K562 treated with DMSO at 1 percent for 24 hours (cell line): ENCODE results near the gene UBXN6. TPM values are rescaled to one million over a fixed set of nuclear protein-coding genes. Genes with fewer than 3 reads are reported as not detected.

Experiments used
- total RNA-seq: library from RNA; unstranded; fragments of 300-600 nt; gene quantifications from 2 replicates; pipeline ENCODE4 v1.2.3, GENCODE V29; 2022; ENCODE audit warnings: low read depth; ENCODE audit not compliant: insufficient read depth

Gene UBXN6
- 154 and 174 TPM in 2 replicates for total RNA-seq

GRCh38 chr19:4457654-4458395 lies at the start of gene UBXN6:
UBXN6 (minus strand) TSS chr19:4457794; CDS start chr19:4457697, 97 bp downstream.

GRCh38 chr19:4472174-4472974 lies 14.8 kb upstream of the UBXN6 start, which contains the start of gene HDGFL2:
HDGFL2 (plus strand) TSS chr19:4472297; CDS start chr19:4472351, 54 bp downstream.

GRCh38 chr19:4402171-4403004 lies 55.2 kb downstream of the UBXN6 start, which contains the start of gene CHAF1A:
CHAF1A (plus strand) TSS chr19:4402640; CDS start chr19:4402763, 123 bp downstream.

GRCh38 chr19:4400135-4400936 lies 57.3 kb downstream of the UBXN6 start, which contains the start of gene SH3GL1:
SH3GL1 (minus strand) TSS chr19:4400547; CDS start chr19:4400368, 179 bp downstream.

Other genes with a start within 250 kb of the UBXN6 start
- 5.8 and 9.7 TPM in 2 replicates for gene EBI3, start 228.3 kb downstream of the UBXN6 start, total RNA-seq
- gene YJU2, start 210.7 kb downstream of the UBXN6 start, total RNA-seq, result 32.8 and 33.7 TPM in 2 replicates
- gene SHD, start 178.5 kb downstream of the UBXN6 start, total RNA-seq, result 2.9 and 7.2 TPM in 2 replicates
- not detected in 2 replicates for gene TMIGD2, start 155.4 kb downstream of the UBXN6 start, total RNA-seq
- gene FSD1, start 153.2 kb downstream of the UBXN6 start, total RNA-seq, result 0.96 and 1.2 TPM in 2 replicates
- gene STAP2, start 119.0 kb downstream of the UBXN6 start, total RNA-seq, result 1.0 and 2.4 TPM in 2 replicates
- gene MPND, start 114.2 kb downstream of the UBXN6 start, total RNA-seq, result 17.5 and 22.6 TPM in 2 replicates
- 116 and 119 TPM in 2 replicates for gene SH3GL1, start 57.2 kb downstream of the UBXN6 start, total RNA-seq
- 84.5 and 88.7 TPM in 2 replicates for gene CHAF1A, start 55.2 kb downstream of the UBXN6 start, total RNA-seq
- 68.5 and 73.0 TPM in 2 replicates for gene HDGFL2, start 14.5 kb upstream of the UBXN6 start, total RNA-seq
- gene PLIN4, start 60.7 kb upstream of the UBXN6 start, total RNA-seq, result 0.09 and 0.36 TPM in 2 replicates
- 2.2 TPM in 1 of 2 replicates, not detected in the other for gene PLIN5, start 77.4 kb upstream of the UBXN6 start, total RNA-seq
- 29.8 and 29.9 TPM in 2 replicates for gene LRG1, start 82.2 kb upstream of the UBXN6 start, total RNA-seq
- 4.2 and 5.0 TPM in 2 replicates for gene SEMA6B, start 101.9 kb upstream of the UBXN6 start, total RNA-seq
- 16.1 TPM in 2 replicates for gene TNFAIP8L1, start 181.7 kb upstream of the UBXN6 start, total RNA-seq
- 277 and 292 TPM in 2 replicates for gene MYDGF, start 212.5 kb upstream of the UBXN6 start, total RNA-seq